ENCODE data around the gene RNF151. TPM values are rescaled to one million over a fixed set of nuclear protein-coding genes. Genes with fewer than 3 reads are reported as not detected.

Gene RNF151, protein sequence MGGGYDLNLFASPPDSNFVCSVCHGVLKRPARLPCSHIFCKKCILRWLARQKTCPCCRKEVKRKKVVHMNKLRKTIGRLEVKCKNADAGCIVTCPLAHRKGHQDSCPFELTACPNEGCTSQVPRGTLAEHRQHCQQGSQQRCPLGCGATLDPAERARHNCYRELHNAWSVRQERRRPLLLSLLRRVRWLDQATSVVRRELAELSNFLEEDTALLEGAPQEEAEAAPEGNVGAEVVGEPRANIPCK
- total RNA-seq = not detected
- under 1 TPM; 0.16 to 0.26 (median 0.17) TPM for polyA plus RNA-seq
- long read RNA-seq, donor 1 = 0 reads
- long read RNA-seq, donor 2 = 0 reads

DNA sequence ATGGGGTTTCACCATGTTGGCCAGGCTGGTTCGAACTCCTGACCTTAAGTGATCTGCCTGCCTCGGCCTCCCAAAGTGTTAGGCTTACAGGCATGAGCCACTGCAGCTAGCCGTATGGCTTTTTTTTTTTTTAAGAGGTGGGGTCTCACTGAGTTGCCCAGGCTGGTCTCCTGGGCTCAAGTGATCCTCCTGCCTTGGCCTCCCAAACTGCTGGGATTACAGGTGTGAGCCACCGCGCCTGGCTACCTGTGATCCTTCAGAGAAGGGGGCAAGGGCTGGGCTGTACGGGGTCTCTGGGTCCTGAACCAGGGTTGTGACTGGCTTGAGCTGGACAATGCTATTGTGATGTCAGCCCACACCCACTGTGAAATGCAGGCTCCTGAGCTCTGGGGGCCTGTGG is at the start of gene RNF151:
RNF151 (plus strand) TSS at position 397 of the 400 bp plus-strand sequence. CDS start 26 bp downstream, outside the sequence.
- no peak for DNase-seq
- Histone ChIP-seq H3K4me3 (peak within 1 kb of the TSS; percentile 66 to 94 (median 81)), H3K27me3 (replicated peaks in 1 of 7) (no peaks in the 10 kb centered on the region), H3K4me1 (peaks cover 27 to 62% (median 53%) of the 10 kb centered on the region in 6 donors), H3K9me3 (no peaks in the 10 kb centered on the region), H3K36me3 (peaks cover 0 to 31% (median 19%) of the 10 kb centered on the region in 6 donors), H3K27ac (peak within 1 kb of the TSS; percentile 80 to 99 (median 98))
- TF ChIP-seq, protein P1, sequence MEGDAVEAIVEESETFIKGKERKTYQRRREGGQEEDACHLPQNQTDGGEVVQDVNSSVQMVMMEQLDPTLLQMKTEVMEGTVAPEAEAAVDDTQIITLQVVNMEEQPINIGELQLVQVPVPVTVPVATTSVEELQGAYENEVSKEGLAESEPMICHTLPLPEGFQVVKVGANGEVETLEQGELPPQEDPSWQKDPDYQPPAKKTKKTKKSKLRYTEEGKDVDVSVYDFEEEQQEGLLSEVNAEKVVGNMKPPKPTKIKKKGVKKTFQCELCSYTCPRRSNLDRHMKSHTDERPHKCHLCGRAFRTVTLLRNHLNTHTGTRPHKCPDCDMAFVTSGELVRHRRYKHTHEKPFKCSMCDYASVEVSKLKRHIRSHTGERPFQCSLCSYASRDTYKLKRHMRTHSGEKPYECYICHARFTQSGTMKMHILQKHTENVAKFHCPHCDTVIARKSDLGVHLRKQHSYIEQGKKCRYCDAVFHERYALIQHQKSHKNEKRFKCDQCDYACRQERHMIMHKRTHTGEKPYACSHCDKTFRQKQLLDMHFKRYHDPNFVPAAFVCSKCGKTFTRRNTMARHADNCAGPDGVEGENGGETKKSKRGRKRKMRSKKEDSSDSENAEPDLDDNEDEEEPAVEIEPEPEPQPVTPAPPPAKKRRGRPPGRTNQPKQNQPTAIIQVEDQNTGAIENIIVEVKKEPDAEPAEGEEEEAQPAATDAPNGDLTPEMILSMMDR (IDR thresholded peaks at IDR 0.05 in 8 of 11, conservative IDR thresholded peaks at IDR 0.05 in 3 of 11) = no peak
- TF ChIP-seq POLR2AphosphoS5 (IDR thresholded peaks at IDR 0.05) (no peak), POLR2A (IDR thresholded peaks at IDR 0.05) (no peak)
- WGBS, 5 donors = 92 to 98% (median 96%) methylated on average over 5 to 6 of the region's 6 CpGs
- intact Hi-C loops (cut with DNase I; ENCODE audit: low total_unique reads) = no loop called here

DNA sequence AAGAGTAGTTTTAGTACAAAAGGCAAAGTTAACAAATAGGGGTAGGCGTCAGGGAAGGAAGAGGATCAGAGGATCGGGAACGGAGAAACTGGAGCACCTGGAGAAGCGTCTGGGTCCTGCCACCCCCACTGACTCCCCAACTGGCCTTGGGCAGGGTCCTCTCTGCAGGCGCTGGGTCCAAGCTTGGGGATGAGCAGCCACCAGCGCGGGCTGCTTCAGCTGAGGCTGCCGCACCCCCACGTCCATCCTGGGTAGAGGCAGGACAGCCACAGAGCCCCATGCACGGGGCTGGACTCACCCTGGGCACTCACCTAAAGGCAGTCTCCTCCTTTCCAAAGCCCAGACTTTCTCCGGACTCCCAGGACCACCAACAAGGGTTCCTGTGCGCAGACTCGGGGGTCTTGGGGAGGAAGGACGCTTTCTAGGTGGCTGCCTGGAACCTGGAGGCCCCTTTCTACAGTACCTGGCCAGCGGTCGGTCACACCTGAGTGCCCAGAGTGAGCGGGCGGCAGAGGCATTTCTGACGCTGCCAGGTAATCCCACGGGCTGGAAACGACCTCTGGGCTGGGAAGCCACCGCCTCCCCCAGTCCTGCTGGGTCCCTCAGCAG is 49.5 kb upstream of the RNF151 start:
- Histone ChIP-seq H3K27me3 (replicated peaks in 1 of 7) (peaks cover 5 to 92% (median 56%) of the 10 kb centered on the region in 7 donors), H3K4me3 (peak overlapping the region in 1 of 8 donors; percentile 7), H3K4me1 (peaks cover 0 to 25% (median 13%) of the 10 kb centered on the region in 6 donors), H3K36me3 (no peaks in the 10 kb centered on the region), H3K9me3 (no peaks in the 10 kb centered on the region), H3K27ac (no peak overlapping the region)
- no peak for DNase-seq
- no peak for TF ChIP-seq POLR2A (IDR thresholded peaks at IDR 0.05)
- TF ChIP-seq POLR2AphosphoS5 (IDR thresholded peaks at IDR 0.05) = no peak
- TF ChIP-seq, protein P1 (IDR thresholded peaks at IDR 0.05 in 8 of 11, conservative IDR thresholded peaks at IDR 0.05 in 3 of 11) = no peak
- 4 to 17% (median 8%) methylated on average over 11 to 22 of the region's 22 CpGs for WGBS, 5 donors
- intact Hi-C loops (cut with DNase I; ENCODE audit: low total_unique reads) = no loop called here

DNA sequence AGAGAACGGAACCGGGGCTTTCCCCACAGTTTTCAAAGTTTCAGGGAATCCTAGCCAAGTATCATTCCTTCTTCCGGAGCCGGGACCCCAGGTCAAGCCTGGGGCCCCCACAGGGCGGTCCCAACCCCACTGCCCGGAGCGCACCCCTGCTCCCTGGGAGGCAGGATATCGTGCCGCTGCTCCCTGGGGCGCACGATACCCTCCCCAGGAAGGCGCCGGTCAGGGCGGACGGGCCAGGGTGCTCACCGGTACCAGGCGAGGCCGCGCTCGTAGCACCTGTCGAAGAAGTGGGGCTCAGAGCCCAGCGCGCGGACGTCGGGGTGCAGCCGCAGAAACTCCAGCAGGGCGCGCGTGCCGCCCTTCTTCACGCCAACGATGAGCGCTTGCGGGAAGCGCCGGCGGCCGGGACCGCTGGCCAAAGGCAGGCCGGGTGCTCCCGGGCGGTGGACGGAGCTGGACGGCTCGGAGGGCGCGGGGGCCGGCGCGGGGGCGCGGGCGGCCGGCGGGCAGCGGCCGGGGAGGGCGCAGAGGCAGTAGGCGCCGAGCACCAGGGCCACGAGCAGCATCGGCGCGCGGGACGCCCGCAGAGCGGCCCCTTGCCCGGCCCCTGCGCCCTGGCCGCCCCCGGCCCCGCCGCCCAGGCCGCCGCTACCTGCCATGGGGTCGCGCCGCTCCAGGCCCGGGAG is 48.8 kb upstream of the RNF151 start:
- Histone ChIP-seq H3K9me3 (no peaks in the 10 kb centered on the region), H3K36me3 (no peaks in the 10 kb centered on the region), H3K27ac (no peak overlapping the region), H3K27me3 (replicated peaks in 1 of 7) (peaks cover 5 to 99% (median 61%) of the 10 kb centered on the region in 7 donors), H3K4me1 (peaks cover 0 to 25% (median 13%) of the 10 kb centered on the region in 6 donors), H3K4me3 (peak overlapping the region in 1 of 8 donors; percentile 21)
- intact Hi-C loops (cut with DNase I; ENCODE audit: low total_unique reads) = no loop called here
- no peak for TF ChIP-seq POLR2A (IDR thresholded peaks at IDR 0.05)
- TF ChIP-seq POLR2AphosphoS5 (IDR thresholded peaks at IDR 0.05) = no peak
- TF ChIP-seq, protein P1 (IDR thresholded peaks at IDR 0.05 in 8 of 11, conservative IDR thresholded peaks at IDR 0.05 in 3 of 11) = no peak
- 0 to 7% (median 3%) methylated on average over 1 to 81 of the region's 81 CpGs for WGBS, 5 donors
- no peak for DNase-seq

All from spleen (tissue), 13 donors.